ENCODE measurements around the gene GPR101.
A peak's percentile ranks its signal among the peaks of the same experiment; 100 is the strongest.

GPR101 gene

GRCh38 chrX:137033774-137034507, at the start of gene GPR101:
GPR101 (minus strand) TSS chrX:137033995; CDS start chrX:137031674, 2,321 bp downstream.
- H3K27me3 ChIP-seq (ENCODE audit: insufficient read depth, low read length), result peaks cover 84% of the 10 kb centered on the region
- no peak within 1 kb of the TSS for H2AFZ ChIP-seq (ENCODE audit: low read length, unreplicated experiment)
- H3K79me2 ChIP-seq (ENCODE audit: control insufficient read depth, insufficient read depth, low read length, unreplicated experiment), result no peaks in the 10 kb centered on the region
- no peaks in the 10 kb centered on the region for H3K36me3 ChIP-seq (ENCODE audit: insufficient read depth, low read length)
- peak within 1 kb of the TSS; percentile 70 for H3K4me3 ChIP-seq (ENCODE audit: low read depth, low read length)
- no peak within 1 kb of the TSS for H3K27ac ChIP-seq (ENCODE audit: low read depth, low read length)
- no peaks in the 10 kb centered on the region for H3K4me1 ChIP-seq (ENCODE audit: control insufficient read depth, insufficient read depth, low read length, unreplicated experiment)

- H3K4me1 ChIP-seq (ENCODE audit: control insufficient read depth, insufficient read depth, low read length, unreplicated experiment), result no peaks in the 10 kb centered on the region
- H3K79me2 ChIP-seq (ENCODE audit: control insufficient read depth, insufficient read depth, low read length, unreplicated experiment), result no peaks in the 10 kb centered on the region
- no peak overlapping the region for H2AFZ ChIP-seq (ENCODE audit: low read length, unreplicated experiment)
- no peaks in the 10 kb centered on the region for H3K27me3 ChIP-seq (ENCODE audit: insufficient read depth, low read length)
- H3K27ac ChIP-seq (ENCODE audit: low read depth, low read length), result no peak overlapping the region
- no peak overlapping the region for H3K4me3 ChIP-seq (ENCODE audit: low read depth, low read length)
- no peaks in the 10 kb centered on the region for H3K36me3 ChIP-seq (ENCODE audit: insufficient read depth, low read length)
These were observed 47.4 kb upstream of the GPR101 start for GRCh38 chrX:137081239-137081638.

- Histone ChIP-seq H3K79me2 (ENCODE audit: control insufficient read depth, insufficient read depth, low read length, unreplicated experiment) (no peaks in the 10 kb centered on the region), H3K27ac (ENCODE audit: low read depth, low read length) (no peak overlapping the region), H3K4me1 (ENCODE audit: control insufficient read depth, insufficient read depth, low read length, unreplicated experiment) (no peaks in the 10 kb centered on the region), H3K4me3 (ENCODE audit: low read depth, low read length) (no peak overlapping the region), H2AFZ (ENCODE audit: low read length, unreplicated experiment) (no peak overlapping the region), H3K36me3 (ENCODE audit: insufficient read depth, low read length) (no peaks in the 10 kb centered on the region), H3K27me3 (ENCODE audit: insufficient read depth, low read length) (no peaks in the 10 kb centered on the region)
These were observed 38.6 kb upstream of the GPR101 start for GRCh38 chrX:137072396-137072795.

GRCh38 chrX:137071596-137071995, 37.8 kb upstream of the GPR101 start:
- Histone ChIP-seq H3K27me3 (ENCODE audit: insufficient read depth, low read length) (no peaks in the 10 kb centered on the region), H2AFZ (ENCODE audit: low read length, unreplicated experiment) (no peak overlapping the region), H3K4me1 (ENCODE audit: control insufficient read depth, insufficient read depth, low read length, unreplicated experiment) (no peaks in the 10 kb centered on the region), H3K36me3 (ENCODE audit: insufficient read depth, low read length) (no peaks in the 10 kb centered on the region), H3K4me3 (ENCODE audit: low read depth, low read length) (no peak overlapping the region), H3K79me2 (ENCODE audit: control insufficient read depth, insufficient read depth, low read length, unreplicated experiment) (no peaks in the 10 kb centered on the region), H3K27ac (ENCODE audit: low read depth, low read length) (no peak overlapping the region)

GRCh38 chrX:137067147-137067546, 33.4 kb upstream of the GPR101 start:
- no peaks in the 10 kb centered on the region for H3K36me3 ChIP-seq (ENCODE audit: insufficient read depth, low read length)
- H3K27ac ChIP-seq (ENCODE audit: low read depth, low read length), result no peak overlapping the region
- H3K4me3 ChIP-seq (ENCODE audit: low read depth, low read length), result no peak overlapping the region
- H2AFZ ChIP-seq (ENCODE audit: low read length, unreplicated experiment), result no peak overlapping the region
- H3K79me2 ChIP-seq (ENCODE audit: control insufficient read depth, insufficient read depth, low read length, unreplicated experiment), result no peaks in the 10 kb centered on the region
- no peaks in the 10 kb centered on the region for H3K27me3 ChIP-seq (ENCODE audit: insufficient read depth, low read length)
- no peaks in the 10 kb centered on the region for H3K4me1 ChIP-seq (ENCODE audit: control insufficient read depth, insufficient read depth, low read length, unreplicated experiment)

- H3K36me3 ChIP-seq (ENCODE audit: insufficient read depth, low read length), result no peaks in the 10 kb centered on the region
- H2AFZ ChIP-seq (ENCODE audit: low read length, unreplicated experiment), result no peak overlapping the region
- no peaks in the 10 kb centered on the region for H3K4me1 ChIP-seq (ENCODE audit: control insufficient read depth, insufficient read depth, low read length, unreplicated experiment)
- no peak overlapping the region for H3K27ac ChIP-seq (ENCODE audit: low read depth, low read length)
- H3K27me3 ChIP-seq (ENCODE audit: insufficient read depth, low read length), result no peaks in the 10 kb centered on the region
- no peak overlapping the region for H3K4me3 ChIP-seq (ENCODE audit: low read depth, low read length)
- H3K79me2 ChIP-seq (ENCODE audit: control insufficient read depth, insufficient read depth, low read length, unreplicated experiment), result no peaks in the 10 kb centered on the region
These were observed 29.3 kb upstream of the GPR101 start for GRCh38 chrX:137062915-137063617.

- Histone ChIP-seq H3K79me2 (ENCODE audit: control insufficient read depth, insufficient read depth, low read length, unreplicated experiment) (no peaks in the 10 kb centered on the region), H3K4me1 (ENCODE audit: control insufficient read depth, insufficient read depth, low read length, unreplicated experiment) (no peaks in the 10 kb centered on the region), H2AFZ (ENCODE audit: low read length, unreplicated experiment) (no peak overlapping the region), H3K4me3 (ENCODE audit: low read depth, low read length) (no peak overlapping the region), H3K36me3 (ENCODE audit: insufficient read depth, low read length) (no peaks in the 10 kb centered on the region), H3K27me3 (ENCODE audit: insufficient read depth, low read length) (peaks cover 20% of the 10 kb centered on the region), H3K27ac (ENCODE audit: low read depth, low read length) (no peak overlapping the region)
These were observed 24.7 kb upstream of the GPR101 start for GRCh38 chrX:137058339-137059127.

- Histone ChIP-seq H3K27me3 (ENCODE audit: insufficient read depth, low read length) (peaks cover 42% of the 10 kb centered on the region), H3K4me3 (ENCODE audit: low read depth, low read length) (peak overlapping the region; percentile 70), H2AFZ (ENCODE audit: low read length, unreplicated experiment) (no peak overlapping the region)
These were observed 18.9 kb upstream of the GPR101 start for GRCh38 chrX:137052643-137053235.

GRCh38 chrX:137051978-137052642, 18.3 kb upstream of the GPR101 start:
- Histone ChIP-seq H3K4me1 (ENCODE audit: control insufficient read depth, insufficient read depth, low read length, unreplicated experiment) (no peaks in the 10 kb centered on the region), H2AFZ (ENCODE audit: low read length, unreplicated experiment) (no peak overlapping the region), H3K4me3 (ENCODE audit: low read depth, low read length) (peak overlapping the region; percentile 70), H3K27me3 (ENCODE audit: insufficient read depth, low read length) (peaks cover 42% of the 10 kb centered on the region), H3K27ac (ENCODE audit: low read depth, low read length) (no peak overlapping the region), H3K36me3 (ENCODE audit: insufficient read depth, low read length) (no peaks in the 10 kb centered on the region), H3K79me2 (ENCODE audit: control insufficient read depth, insufficient read depth, low read length, unreplicated experiment) (no peaks in the 10 kb centered on the region)

More at GRCh38 chrX:137052643-137053235, 18.9 kb upstream of the GPR101 start:
- Histone ChIP-seq H3K4me1 (ENCODE audit: control insufficient read depth, insufficient read depth, low read length, unreplicated experiment) (no peaks in the 10 kb centered on the region), H3K36me3 (ENCODE audit: insufficient read depth, low read length) (no peaks in the 10 kb centered on the region), H3K79me2 (ENCODE audit: control insufficient read depth, insufficient read depth, low read length, unreplicated experiment) (no peaks in the 10 kb centered on the region), H3K27ac (ENCODE audit: low read depth, low read length) (no peak overlapping the region)

GRCh38 chrX:137044893-137045292, 11.1 kb upstream of the GPR101 start:
- Histone ChIP-seq H3K27ac (ENCODE audit: low read depth, low read length) (no peak overlapping the region), H3K27me3 (ENCODE audit: insufficient read depth, low read length) (peaks cover 4% of the 10 kb centered on the region; the same call in 1 of the 2 replicates), H3K4me3 (ENCODE audit: low read depth, low read length) (no peak overlapping the region), H3K36me3 (ENCODE audit: insufficient read depth, low read length) (no peaks in the 10 kb centered on the region), H3K79me2 (ENCODE audit: control insufficient read depth, insufficient read depth, low read length, unreplicated experiment) (no peaks in the 10 kb centered on the region), H2AFZ (ENCODE audit: low read length, unreplicated experiment) (no peak overlapping the region), H3K4me1 (ENCODE audit: control insufficient read depth, insufficient read depth, low read length, unreplicated experiment) (no peaks in the 10 kb centered on the region)
